H9 (cell line): ENCODE data around the gene LZTR1. TPM values are rescaled to one million over a fixed set of nuclear protein-coding genes. Genes with fewer than 3 reads are reported as not detected.

Experiments used
- DNase-seq: peaks from one replicate; pipeline ENCODE4 v3.0.0-alpha.2; 2017
- H2AFZ ChIP-seq: one replicate; pipeline ENCODE4 v1.6.1; 2013; ENCODE audit warnings: mild to moderate bottlenecking, low read length, control low read depth, moderate library complexity
- H2AK5ac ChIP-seq: 2 replicates; pipeline ENCODE4 v1.6.1; 2013; ENCODE audit warnings: low read length, control low read depth, mixed read lengths; ENCODE audit not compliant: insufficient read length
- H2BK120ac ChIP-seq: one replicate; pipeline ENCODE4 v1.6.1; 2013; ENCODE audit warnings: low read depth, mild to moderate bottlenecking, low read length, control low read depth, inconsistent platforms; ENCODE audit not compliant: poor library complexity, severe bottlenecking
- H2BK12ac ChIP-seq: 2 replicates; pipeline ENCODE4 v1.6.1; 2013; ENCODE audit warnings: low read length, control low read depth, mixed read lengths, low read depth; ENCODE audit not compliant: insufficient read length
- H2BK15ac ChIP-seq: 2 replicates; pipeline ENCODE4 v1.6.1; 2013; ENCODE audit warnings: low read depth, low read length, control low read depth
- H2BK20ac ChIP-seq: one replicate; pipeline ENCODE4 v1.6.1; 2013; ENCODE audit warnings: low read depth, mild to moderate bottlenecking, low read length, control low read depth, inconsistent platforms; ENCODE audit not compliant: poor library complexity, severe bottlenecking
- H2BK5ac ChIP-seq: 2 replicates; pipeline ENCODE4 v1.6.1; 2013; ENCODE audit warnings: low read length, control low read depth, mixed read lengths; ENCODE audit not compliant: insufficient read length
- H3K14ac ChIP-seq: 2 replicates; pipeline ENCODE4 v1.6.1; 2013; ENCODE audit warnings: low read length, control low read depth; ENCODE audit not compliant: insufficient read depth
- H3K18ac ChIP-seq: 2 replicates; pipeline ENCODE4 v1.6.1; 2013; ENCODE audit warnings: low read depth, mild to moderate bottlenecking, mixed read lengths, low read length, control low read depth; ENCODE audit not compliant: insufficient read length
- H3K23ac ChIP-seq: 2 replicates; pipeline ENCODE4 v1.6.1; 2013; ENCODE audit warnings: low read length, control low read depth, mixed read lengths, low read depth; ENCODE audit not compliant: insufficient read length
- H3K23me2 ChIP-seq: 2 replicates; pipeline ENCODE4 v1.6.1; 2013; ENCODE audit warnings: low read depth, mild to moderate bottlenecking, mixed read lengths, low read length, control low read depth; ENCODE audit not compliant: insufficient read length, poor library complexity, severe bottlenecking
- H3K27ac ChIP-seq: 2 replicates; pipeline ENCODE4 v1.5.1; 2013; ENCODE audit warnings: low read length, control low read depth, mixed read lengths, low read depth; ENCODE audit not compliant: insufficient read length
- H3K27me3 ChIP-seq: 2 replicates; pipeline ENCODE4 v1.6.1; 2013; ENCODE audit warnings: low read length, control low read depth, inconsistent platforms; ENCODE audit not compliant: insufficient read depth
- H3K4ac ChIP-seq: 2 replicates; pipeline ENCODE4 v1.6.1; 2013; ENCODE audit warnings: low read depth, mild to moderate bottlenecking, control low read depth, inconsistent platforms, low read length, moderate library complexity
- H3K4me1 ChIP-seq: 2 replicates; pipeline ENCODE4 v1.6.1; 2013; ENCODE audit warnings: low read length, control low read depth, inconsistent platforms; ENCODE audit not compliant: insufficient read depth
- H3K4me2 ChIP-seq: 2 replicates; pipeline ENCODE4 v1.6.1; 2013; ENCODE audit warnings: low read length, control low read depth, mixed read lengths; ENCODE audit not compliant: insufficient read length, insufficient read depth
- H3K56ac ChIP-seq: 2 replicates; pipeline ENCODE4 v1.6.1; 2013; ENCODE audit warnings: low read depth, mild to moderate bottlenecking, mixed read lengths, low read length, control low read depth; ENCODE audit not compliant: insufficient read length
- H3K79me1 ChIP-seq: 2 replicates; pipeline ENCODE4 v1.6.1; 2013; ENCODE audit warnings: low read depth, mild to moderate bottlenecking, moderate library complexity, low read length, control low read depth, inconsistent platforms; ENCODE audit not compliant: insufficient read depth, poor library complexity, severe bottlenecking
- H3K79me2 ChIP-seq: 2 replicates; pipeline ENCODE4 v1.6.1; 2013; ENCODE audit warnings: low read length, control low read depth, inconsistent platforms; ENCODE audit not compliant: insufficient read depth
- H3K9ac ChIP-seq: 2 replicates; pipeline ENCODE4 v1.6.1; 2013; ENCODE audit warnings: low read length, control low read depth, mixed read lengths; ENCODE audit not compliant: insufficient read length; ENCODE audit errors: extremely low read depth
- H3K9me3 ChIP-seq: one replicate; pipeline ENCODE4 v1.6.1; 2013; ENCODE audit warnings: low read depth, low read length, inconsistent platforms; ENCODE audit not compliant: control insufficient read depth
- H3T11ph ChIP-seq: one replicate; pipeline ENCODE4 v1.6.1; 2013; ENCODE audit warnings: mild to moderate bottlenecking, low read length, control low read depth, inconsistent platforms
- H4K20me1 ChIP-seq: one replicate; pipeline ENCODE4 v1.6.1; 2013; ENCODE audit not compliant: control insufficient read depth, insufficient read length, insufficient read depth
- H4K5ac ChIP-seq: 2 replicates; pipeline ENCODE4 v1.6.1; 2013; ENCODE audit warnings: low read depth, mild to moderate bottlenecking, mixed read lengths, low read length, control low read depth; ENCODE audit not compliant: insufficient read length
- H4K8ac ChIP-seq: replicated peaks from 2 replicates; pipeline ENCODE4 v1.6.1; 2013; ENCODE audit warnings: low read length, control low read depth, mixed read lengths, low read depth; ENCODE audit not compliant: insufficient read length
- H4K91ac ChIP-seq: 2 replicates; pipeline ENCODE4 v1.6.1; 2013; ENCODE audit warnings: low read depth, mild to moderate bottlenecking, moderate library complexity, mixed read lengths, low read length, control low read depth; ENCODE audit not compliant: insufficient read length
- H3K27ac Mint-ChIP-seq, 3 experiments: 2 replicates in 2 of 3; 3 replicates in 1 of 3; pipeline ENCODE4 v1.8.0; 2020 to 2021; ENCODE audit warnings: mixed read lengths in 3 of 3, mild to moderate bottlenecking in 1 of 3, moderate library complexity in 1 of 3
- H3K27me3 Mint-ChIP-seq: 2 replicates; pipeline ENCODE4 v1.8.0; 2021; ENCODE audit warnings: low read depth, mild to moderate bottlenecking, moderate library complexity, mixed read lengths
- H3K36me3 Mint-ChIP-seq, 3 experiments: 2 replicates in 2 of 3; 3 replicates in 1 of 3; pipeline ENCODE4 v1.8.0; 2020 to 2021; ENCODE audit warnings: low read depth in 3 of 3, mixed read lengths in 3 of 3; ENCODE audit not compliant: insufficient read depth in 1 of 3
- H3K4me1 Mint-ChIP-seq, 2 experiments: 2 replicates each; pipeline ENCODE4 v1.8.0; 2020; ENCODE audit warnings: mixed read lengths in 2 of 2
- H3K4me3 Mint-ChIP-seq, 2 experiments: 2 replicates in 1 of 2; 3 replicates in 1 of 2; pipeline ENCODE4 v1.8.0; 2020 to 2021; ENCODE audit warnings: mild to moderate bottlenecking in 2 of 2, mixed read lengths in 2 of 2, moderate library complexity in 1 of 2
- H3K9me3 Mint-ChIP-seq, 2 experiments: 2 replicates in 1 of 2; 3 replicates in 1 of 2; pipeline ENCODE4 v1.8.0; 2020; ENCODE audit warnings: mild to moderate bottlenecking in 2 of 2, mixed read lengths in 2 of 2, moderate library complexity in 1 of 2
- CTCF ChIP-seq: fragments of 200-600 bp; sonication (generic); conservative IDR thresholded peaks from 3 replicates; pipeline ENCODE4 v1.8.0; 2021; ENCODE audit warnings: antibody characterized with exemption, mild to moderate bottlenecking
- WGBS: extraction: QIAGEN DNeasy Blood & Tissue Kit; methylation state at CpG from one replicate; pipeline ENCODE4 v1.1.7; 2013; ENCODE audit warnings: missing lambda C conversion rate, low lambda C conversion rate, mixed read lengths; ENCODE audit not compliant: insufficient read length; ENCODE audit errors: extremely low coverage; 5-methylcytosine and 5-hydroxymethylcytosine counted together
- total RNA-seq: library from RNA; stranded (reverse); gene quantifications from 2 replicates; pipeline ENCODE4 v1.2.1, GENCODE V29; 2021

The LZTR1 gene
- total RNA-seq, 1 experiment from 2014 or later: 47.0 TPM

GRCh38 chr22:21001601-21002325 is 19.7 kb downstream of the LZTR1 start, which contains the start of gene THAP7:
Gene THAP7, minus strand, starts transcription at chr22:21002118. Its CDS starts 207 bp downstream, at chr22:21001911.
- WGBS: no CpG with 5 or more reads among the region's 83 CpGs
- Mint-ChIP-seq H3K27ac (peak within 1 kb of the TSS; percentile 92 to 96 (median 94)), H3K4me3 (peak within 1 kb of the TSS; percentile 88 to 92), H3K27me3 (no peaks in the 10 kb centered on the region), H3K9me3 (no peaks in the 10 kb centered on the region), H3K4me1 (peaks cover 11 to 17% of the 10 kb centered on the region in 2 experiments), H3K36me3 (peaks cover 0 to 6% (median 0%) of the 10 kb centered on the region in 3 experiments; a peak in 3 of 7 replicates)
- no peaks in the 10 kb centered on the region; the same call in 1 of the 2 replicates for H3K4me1 ChIP-seq
- peak within 1 kb of the TSS; percentile 69 for H3K14ac ChIP-seq
- no peak within 1 kb of the TSS for H3K56ac ChIP-seq
- H3K23ac ChIP-seq: no peak within 1 kb of the TSS
- H3K4me2 ChIP-seq: peak within 1 kb of the TSS; percentile 57
- H4K20me1 ChIP-seq: no peaks in the 10 kb centered on the region
- no peak within 1 kb of the TSS for H2BK15ac ChIP-seq
- no peak for TF ChIP-seq CTCF
- H3K27me3 ChIP-seq: no peaks in the 10 kb centered on the region
- H3T11ph ChIP-seq: no peak within 1 kb of the TSS
- no peaks in the 10 kb centered on the region for H3K79me2 ChIP-seq
- no peak within 1 kb of the TSS for H3K27ac ChIP-seq
- H3K18ac ChIP-seq: peak within 1 kb of the TSS; percentile 13
- H4K91ac ChIP-seq: no peak within 1 kb of the TSS
- peaks cover 11% of the 10 kb centered on the region for H3K23me2 ChIP-seq
- no peak within 1 kb of the TSS for H4K8ac ChIP-seq
- no peaks in the 10 kb centered on the region for H3K9me3 ChIP-seq
- H2AFZ ChIP-seq: no peak within 1 kb of the TSS
- no peak within 1 kb of the TSS for H2AK5ac ChIP-seq
- H2BK12ac ChIP-seq: no peak within 1 kb of the TSS
- peak; percentile 95 for DNase-seq
- no peak within 1 kb of the TSS for H2BK20ac ChIP-seq
- no peak within 1 kb of the TSS for H2BK120ac ChIP-seq
- H3K79me1 ChIP-seq: no peaks in the 10 kb centered on the region
- no peak within 1 kb of the TSS for H4K5ac ChIP-seq
- H3K4ac ChIP-seq: no peak within 1 kb of the TSS
- peak within 1 kb of the TSS; percentile 82 for H3K9ac ChIP-seq
- no peak within 1 kb of the TSS for H2BK5ac ChIP-seq
